Measurements from ENCODE around the gene CBX2. TPM values are rescaled to one million over a fixed set of nuclear protein-coding genes. Genes with fewer than 3 reads are reported as not detected.

CBX2 gene
- total RNA-seq, 1 experiment from 2014 or later: 4.0 TPM

DNA sequence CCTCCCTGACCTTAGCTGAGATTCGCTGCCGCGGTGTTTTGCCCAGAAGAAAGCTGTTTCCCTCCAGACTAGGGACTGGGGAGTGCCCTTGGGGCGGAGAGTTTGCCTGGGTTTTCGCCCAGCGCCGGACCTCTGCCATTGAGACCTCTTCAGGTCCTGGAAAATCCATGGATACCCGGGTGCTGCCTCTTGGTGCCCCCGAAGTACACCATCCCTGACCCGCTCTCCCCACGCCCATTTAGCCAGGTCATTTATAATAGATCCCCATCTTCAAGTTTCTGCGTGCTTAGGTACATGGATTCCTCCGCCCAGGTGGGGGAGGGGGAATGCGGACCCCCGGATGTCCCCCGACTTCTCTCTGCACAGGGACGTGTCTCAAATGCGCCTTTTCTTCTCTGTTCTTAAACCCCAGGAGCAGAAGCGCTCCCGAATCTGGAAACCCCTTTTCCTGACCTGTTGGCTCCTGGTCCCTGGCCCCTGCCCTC, 34.0 kb downstream of the CBX2 start:
- no peak for DNase-seq (ENCODE audit: low read depth)

DNA sequence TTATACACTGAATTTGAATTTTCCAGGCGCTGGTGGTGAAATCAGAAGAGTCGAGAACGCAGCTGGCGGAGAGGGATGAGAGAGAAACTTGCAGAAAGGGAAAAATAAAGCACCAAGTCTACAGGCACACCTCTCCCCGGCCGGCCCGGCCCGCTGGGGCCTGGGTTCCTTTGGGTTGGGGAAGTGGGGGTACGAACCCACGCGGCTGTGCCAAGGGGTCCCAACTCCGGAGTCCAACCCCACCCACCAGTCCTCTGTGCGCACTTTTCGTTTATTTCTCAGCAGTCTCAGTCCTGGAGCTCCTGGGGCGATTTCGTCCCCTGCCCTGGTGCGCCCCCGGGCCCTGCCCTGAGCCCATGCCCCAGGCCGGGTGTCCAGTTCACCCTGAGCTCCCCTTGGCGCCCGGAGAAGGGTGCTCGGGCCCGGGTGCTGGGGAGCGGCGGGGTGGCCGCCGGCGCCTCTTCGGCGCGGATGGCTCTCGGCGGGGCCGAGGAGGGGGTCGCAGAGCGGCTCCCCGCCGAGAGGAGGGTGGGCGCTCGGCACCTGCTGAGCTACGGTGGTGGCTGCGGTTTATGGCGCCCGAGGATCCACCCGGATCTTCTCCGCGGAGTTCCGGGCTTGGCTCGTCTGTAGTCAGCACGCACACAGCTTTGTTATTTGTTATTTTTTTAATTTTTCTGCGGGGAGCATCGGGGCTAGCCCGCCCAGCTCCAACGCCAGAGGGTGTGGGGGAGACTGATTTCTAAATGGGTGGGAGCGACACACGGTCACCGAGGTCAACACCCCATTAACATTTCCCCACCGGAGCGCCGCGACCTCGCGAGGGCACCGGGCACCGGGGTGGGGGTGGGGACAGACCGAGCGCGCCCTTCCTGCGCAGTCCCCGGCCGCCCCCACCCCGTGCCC, 34.7 kb downstream of the CBX2 start:
- DNase-seq (ENCODE audit: low read depth): no peak

DNA sequence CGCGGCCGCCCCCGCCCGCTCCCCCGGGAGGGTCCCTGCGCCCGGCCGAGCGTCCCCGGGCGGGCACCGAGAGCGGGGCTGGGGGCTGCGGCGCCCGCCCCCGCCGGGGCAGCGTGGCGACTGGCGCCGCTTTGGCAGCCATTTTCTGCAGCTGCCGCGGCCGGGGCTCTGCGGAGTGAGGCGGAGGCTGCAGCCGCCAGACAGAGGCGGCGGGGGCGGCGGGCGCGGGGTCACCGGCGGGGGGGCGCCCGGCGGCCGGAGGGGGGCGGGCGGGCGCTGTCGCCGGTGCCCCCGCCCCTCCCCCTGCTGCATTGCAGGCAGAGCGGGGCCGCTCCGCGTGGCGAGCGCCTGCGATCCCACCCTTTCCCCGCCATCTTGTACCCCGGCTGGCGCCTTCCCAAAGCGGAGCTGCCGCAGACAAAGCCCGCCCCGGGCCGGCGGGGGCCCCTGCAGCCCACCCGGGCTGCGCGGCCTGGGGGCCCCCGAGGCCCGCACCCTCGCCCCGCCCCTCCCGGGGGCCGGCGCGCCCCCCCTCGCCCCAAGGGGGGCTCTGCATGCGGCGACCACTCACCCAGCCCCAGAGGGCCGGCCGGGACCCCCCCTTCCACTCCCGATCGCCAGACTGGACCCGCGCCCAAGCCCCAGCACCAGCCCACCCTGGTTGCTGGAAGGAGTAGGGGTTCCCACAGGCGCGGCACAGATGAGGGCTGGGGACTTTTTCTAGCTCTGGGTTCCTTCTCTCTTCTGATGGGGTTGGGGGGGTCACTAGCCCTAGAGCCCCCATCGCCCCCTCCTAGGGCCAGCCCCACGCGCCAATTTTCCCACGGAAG, 35.6 kb downstream of the CBX2 start:
- no peak for DNase-seq (ENCODE audit: low read depth)

DNA sequence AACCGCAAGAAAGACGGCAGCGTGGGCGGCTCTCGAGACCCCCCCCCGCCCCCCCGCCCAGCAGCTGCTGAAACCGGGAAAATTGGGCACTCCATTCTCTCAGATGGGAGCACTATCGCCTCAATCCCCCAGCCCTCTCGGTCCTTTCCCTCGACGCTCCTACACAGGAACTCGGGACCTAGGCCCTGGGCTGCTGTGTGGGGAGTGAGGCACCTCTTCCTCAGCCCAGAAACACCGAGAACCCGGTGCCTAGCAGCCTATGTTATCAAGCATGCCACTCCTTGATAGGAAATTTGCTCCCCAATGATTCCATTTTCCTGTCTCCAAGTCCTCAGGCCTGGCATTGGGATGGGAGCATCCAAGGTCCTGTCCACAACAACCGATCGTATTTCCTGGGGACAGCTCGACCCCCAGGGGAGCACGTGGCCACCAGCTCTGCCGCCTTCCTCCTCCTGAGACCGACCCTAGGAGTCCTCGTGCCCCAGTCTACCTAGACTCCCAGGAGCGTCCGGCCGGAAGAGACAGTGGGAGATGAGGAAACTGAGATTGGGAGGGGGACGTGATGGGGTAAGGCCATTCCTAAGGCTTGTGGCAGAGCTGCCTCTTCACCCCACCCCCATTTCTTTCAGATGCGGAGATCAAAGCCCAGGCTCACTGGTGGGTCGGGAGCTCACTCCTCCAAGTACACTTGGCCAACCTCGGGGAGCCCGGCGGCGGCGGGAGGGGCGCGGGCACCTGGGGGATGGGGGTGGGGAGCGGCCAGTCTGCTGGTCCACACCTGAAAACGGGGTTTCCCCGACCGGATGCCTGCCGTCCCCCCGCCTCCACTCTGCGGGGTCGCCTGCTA, 36.4 kb downstream of the CBX2 start:
- no peak for DNase-seq (ENCODE audit: low read depth)

DNA sequence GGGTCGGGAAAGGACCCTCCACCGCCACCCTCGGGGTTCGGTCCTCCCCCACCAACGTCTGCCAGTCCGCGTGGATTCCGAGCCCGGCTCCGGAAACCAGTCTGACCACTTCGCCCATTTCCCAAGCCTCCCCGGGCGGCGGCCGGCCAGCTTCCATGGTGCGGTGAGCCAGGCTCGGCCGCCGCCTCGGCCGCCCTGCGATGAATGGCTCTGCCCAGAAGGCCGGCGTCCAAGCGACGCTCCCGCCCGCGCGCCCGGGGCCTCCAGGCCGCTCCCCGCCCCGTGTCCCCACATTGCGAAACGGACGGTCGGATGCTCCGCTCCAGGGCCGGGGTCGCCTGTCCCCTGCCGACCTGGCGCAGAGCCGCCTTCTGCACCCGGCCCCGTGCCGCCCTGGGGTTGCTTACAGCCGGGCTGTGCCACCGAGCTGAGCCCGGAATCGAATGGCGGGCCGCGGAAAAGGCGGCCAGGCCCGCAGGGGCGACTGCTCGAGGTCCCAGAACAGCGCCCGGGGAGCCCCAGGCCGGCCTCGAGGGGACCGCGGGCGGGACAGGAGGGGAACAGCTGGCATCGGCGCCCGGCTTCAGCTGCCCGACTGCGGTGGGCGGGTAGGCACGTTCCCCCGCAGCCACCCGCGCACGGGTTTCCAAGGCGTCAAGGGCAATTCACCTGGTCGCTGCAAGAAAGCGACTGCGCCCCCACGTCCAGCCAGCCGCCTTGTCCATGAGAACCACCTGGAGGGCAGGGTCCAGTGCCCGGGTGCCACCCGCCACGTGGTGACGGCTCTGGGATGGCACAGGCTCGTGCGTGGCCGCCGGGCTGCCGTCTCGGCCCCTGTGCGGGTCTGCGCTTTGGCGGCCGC, 37.3 kb downstream of the CBX2 start:
- no peak for DNase-seq (ENCODE audit: low read depth)

DNA sequence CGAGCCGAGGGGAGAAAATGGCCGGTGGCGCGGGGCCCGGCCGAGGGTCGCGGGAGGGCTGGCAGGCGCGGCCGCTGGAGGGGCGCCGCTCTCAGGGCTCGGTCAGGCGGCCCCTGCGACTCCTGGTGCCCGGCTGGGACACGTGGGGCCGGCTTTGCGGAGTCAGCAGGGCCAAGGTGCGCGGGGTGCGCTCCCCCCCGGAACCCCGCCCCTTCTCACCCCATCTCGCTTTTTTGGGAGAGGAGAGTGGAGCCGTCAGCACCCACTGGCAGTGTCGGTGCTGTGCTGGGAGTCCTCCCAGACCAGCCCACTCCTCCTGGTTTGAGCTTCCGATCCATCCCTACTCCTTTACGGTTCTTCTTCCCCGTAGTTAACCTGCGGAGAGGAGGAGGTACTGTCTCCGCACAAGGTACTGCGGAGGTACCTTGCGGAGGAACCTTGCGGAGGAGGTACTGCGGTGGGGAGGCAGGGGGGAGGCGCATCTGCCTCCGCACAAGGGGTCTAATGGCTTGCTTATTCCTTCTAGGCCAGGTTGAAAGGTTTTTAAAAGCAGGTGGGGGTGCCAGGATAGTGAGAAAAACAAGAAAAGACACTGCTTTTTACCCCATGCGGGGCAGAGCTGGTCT, 38.0 kb downstream of the CBX2 start:
- no peak for DNase-seq (ENCODE audit: low read depth)

DNA sequence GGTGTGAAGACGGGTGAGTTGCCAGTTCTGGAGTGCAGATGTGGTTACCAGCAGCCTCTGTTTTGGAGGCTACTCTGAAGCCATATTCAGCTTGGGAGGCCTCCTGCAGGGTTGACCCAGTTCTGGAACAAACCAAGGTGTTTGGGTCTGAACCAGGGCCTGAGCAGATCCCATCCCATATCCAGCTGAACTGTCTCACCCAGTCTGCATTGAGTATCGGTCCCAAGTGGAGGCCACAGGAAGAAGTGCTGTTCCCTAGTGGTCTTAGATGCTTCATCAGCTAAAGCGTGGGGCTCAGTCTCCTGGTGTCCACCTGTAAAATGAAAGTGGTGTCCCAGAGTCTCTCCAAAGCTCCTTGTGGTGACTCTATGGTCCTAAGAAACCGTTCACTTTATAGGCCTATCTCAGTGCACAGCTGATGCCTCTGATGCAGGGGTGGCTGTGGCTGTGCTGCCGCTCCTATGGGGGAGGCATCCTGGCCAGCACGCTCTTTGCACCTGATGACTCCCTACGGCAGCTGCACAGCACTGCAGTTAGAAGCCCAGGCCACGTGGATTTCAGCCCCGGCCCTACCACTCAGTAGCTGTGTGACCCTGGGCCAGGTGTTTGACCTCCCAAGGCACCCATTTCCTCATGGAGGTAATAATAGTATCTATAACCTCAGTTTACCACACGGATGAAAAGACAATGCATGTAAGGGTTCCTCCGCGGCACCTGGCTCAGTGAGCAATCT, 40.2 kb downstream of the CBX2 start:
- DNase-seq (ENCODE audit: low read depth): no peak

DNA sequence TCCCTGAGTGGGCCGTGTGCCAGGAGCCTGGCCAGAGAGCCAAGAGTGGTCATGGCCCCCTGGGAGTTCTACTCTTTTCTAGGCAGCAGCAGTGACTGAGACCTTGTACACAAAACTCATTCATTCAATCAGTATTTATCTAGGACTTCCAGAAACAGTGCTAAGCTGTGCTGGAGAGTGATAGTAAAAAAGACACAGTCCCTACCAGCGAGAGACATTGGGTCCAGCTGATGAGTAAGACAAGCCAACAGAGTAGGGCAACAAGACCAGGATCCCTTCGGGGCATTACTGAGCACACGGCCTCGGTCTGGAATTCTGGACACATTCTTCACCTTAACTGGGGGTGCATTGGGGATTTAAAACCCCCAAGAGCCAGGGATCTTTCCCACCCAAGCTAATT, 41.1 kb downstream of the CBX2 start:
- DNase-seq (ENCODE audit: low read depth): no peak

DNA sequence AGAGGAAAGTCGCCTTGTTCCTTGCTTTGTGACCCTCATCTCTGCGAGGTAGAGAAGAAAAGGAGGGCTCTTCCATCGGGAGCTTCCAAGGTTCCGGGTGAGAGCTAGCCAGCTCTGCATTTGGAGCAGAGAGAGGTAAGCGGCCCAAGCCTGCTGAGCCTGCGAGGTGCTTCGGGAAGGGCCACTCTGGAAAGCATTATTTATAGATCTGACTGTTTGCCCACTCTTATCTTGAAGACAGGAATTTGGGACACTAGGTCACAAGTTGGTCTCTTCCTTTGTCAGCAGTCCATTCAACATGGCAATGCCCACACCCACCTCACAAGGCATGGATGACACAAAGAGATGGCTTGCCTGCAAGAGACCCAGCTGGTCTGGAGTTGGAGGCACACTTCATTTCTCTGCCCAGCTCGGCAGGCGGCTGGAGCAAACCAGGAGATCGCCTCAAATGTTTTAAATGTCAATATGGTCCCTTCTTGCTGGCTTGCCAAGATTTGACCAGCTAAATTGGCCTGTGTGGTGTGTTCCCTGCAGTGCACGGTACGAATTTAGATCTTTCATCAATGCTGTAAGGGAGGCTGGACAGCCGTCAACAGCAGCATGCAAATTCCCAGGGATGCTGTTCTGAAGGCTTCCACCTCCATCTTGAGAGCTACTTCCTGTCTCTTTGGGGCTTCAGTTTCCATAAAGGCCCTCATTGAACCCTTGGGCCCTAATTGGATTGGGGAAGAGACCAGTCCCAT, 41.8 kb downstream of the CBX2 start:
- DNase-seq (ENCODE audit: low read depth): no peak

DNA sequence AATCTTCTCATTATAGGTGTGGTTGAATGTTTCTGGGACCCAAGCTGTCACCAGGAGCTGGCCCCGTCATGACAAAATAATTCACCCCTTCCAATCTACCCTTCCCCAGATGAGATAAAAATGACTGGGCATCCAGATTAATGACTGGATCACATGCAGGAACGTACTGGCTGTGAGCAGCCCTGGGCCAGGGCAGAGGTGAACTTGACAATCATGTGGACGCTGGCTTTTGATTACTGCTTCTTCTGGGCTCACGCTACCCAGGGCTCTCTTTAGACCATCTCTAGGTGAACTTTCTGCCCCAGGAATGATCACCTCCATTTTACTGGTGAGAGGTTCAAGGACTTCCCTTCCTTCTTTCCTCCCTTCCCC, 43.0 kb downstream of the CBX2 start:
- DNase-seq (ENCODE audit: low read depth): no peak

DNA sequence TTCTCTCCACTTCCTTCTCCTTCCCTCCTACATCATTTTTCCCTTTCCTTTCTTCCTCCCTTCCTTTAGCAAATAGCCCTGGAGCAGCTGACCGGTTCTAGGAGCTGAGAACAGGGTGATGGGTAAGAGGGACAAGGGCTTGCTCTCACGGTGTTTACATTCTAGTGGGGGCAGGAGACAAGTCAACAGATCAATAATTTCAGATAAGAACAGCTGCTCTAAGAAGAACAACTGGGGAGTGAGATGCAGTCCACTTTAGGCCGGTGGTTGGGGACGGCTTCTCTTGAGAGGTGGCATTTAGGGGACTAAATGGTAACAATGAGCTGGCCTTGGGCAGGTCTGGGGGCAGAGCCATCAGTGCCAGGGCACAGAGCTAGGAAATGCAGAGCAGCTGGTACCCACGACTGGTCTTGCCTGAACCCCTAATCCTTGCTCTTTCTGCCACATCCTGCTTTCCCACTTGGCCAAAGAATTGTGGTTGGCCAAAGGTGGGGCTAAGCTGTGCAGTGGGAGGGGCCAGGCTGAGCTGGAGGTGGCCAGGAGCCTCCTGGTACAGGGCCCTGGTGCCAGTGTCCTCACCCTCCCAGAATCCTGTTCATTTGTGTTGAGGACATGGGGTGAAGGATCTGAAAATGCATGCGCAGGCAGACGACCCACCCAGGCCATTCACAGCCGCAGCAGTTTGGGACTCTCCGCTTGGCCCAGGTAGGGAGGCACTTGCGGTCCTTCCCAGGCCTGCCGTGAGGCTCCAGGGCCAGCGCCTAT, 43.6 kb downstream of the CBX2 start:
- DNase-seq (ENCODE audit: low read depth): no peak

DNA sequence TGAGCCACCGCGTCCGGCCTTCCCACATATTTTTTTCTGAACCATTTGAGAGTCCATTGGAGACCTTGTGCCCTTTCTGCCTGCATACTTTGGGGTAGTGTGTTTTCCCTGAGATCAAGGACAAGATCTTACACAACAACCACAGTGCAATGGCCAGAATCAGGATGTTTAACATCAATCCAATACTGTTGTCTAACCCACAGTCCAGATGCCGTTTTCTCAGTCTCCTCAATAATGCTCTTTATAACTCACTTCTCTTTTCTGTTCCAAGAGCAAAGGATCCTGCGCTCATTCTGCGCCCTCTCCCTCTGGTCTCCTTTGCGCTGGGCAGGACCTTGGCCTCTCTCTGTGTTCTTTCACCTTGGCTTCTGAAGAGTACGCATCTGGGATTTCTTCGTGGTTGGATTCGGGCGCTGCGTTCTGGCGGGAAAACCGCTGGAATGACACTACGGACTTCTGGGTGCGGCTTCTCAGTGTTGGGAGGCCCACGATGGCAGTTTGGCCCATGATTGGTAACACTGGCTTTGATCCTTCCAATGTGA, 44.7 kb downstream of the CBX2 start:
- no peak for DNase-seq (ENCODE audit: low read depth)

DNA sequence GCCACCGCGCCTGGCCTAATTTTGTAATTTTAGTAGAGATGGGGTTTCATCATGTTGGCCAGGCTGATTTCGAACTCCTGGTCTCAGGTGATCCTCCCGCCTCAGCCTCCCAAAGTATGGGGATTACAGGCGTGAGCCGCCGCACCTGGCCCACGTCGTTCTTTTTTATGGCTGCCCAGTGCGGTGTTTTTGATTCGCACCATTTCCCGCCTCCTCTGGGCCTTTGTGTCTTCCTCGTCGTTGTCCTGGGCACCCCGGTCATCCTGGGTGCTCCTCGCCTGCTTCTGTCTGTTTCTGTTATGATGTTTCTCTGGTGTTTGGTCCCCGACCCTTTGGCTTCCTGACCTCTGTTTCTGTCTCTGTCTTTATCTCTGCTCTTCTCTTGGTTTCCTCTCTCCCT, 46.3 kb downstream of the CBX2 start:
- no peak for DNase-seq (ENCODE audit: low read depth)

DNA sequence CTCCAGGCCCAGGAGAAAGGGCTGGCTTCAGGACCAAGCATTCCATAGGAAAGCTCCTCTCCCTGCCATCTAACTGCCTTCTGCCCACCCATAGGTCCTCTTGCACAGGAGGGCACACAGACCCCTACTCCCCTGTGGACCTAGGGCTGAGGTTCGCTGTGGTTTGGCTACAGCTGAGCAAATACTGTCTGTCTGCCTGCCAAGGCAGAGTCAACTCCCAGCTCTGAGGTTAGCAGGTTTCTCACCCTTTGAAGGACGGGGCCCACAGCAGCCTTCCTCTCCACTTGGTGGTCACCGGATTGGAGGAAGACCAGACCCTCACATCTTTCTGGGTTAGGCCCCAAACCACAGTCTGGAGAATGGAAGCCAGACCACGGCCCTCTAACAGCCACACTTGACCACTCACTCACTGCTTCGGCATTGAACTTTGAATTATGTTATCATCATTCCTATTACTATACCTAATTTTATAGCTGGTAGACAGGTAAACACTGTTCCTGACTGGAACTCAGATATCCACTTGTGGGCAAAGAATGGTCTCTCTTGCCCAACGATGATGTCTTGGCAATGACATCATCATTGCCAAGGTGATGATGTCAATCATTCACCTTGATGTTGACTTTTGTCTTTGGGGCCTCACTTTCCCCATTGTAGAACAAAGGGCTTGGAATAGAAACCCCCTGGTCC, 47.1 kb downstream of the CBX2 start:
- DNase-seq (ENCODE audit: low read depth): no peak

DNA sequence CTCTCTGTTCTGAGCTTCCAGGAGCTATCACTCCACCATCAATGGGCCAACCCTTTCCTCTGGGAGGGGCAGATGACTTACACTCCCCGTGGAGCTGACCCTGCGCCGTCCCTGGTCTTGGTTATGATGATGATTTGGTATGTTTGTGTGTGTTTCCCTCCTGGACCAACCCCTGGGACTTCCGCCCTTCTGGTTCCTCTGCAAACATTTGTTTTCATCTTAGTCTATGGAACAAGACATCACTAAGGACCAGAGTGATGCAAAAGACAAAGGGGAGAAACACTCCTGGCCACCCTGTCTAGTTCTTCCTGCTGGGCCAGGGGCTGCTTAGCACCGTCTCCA, 47.6 kb downstream of the CBX2 start:
- no peak for DNase-seq (ENCODE audit: low read depth)

DNA sequence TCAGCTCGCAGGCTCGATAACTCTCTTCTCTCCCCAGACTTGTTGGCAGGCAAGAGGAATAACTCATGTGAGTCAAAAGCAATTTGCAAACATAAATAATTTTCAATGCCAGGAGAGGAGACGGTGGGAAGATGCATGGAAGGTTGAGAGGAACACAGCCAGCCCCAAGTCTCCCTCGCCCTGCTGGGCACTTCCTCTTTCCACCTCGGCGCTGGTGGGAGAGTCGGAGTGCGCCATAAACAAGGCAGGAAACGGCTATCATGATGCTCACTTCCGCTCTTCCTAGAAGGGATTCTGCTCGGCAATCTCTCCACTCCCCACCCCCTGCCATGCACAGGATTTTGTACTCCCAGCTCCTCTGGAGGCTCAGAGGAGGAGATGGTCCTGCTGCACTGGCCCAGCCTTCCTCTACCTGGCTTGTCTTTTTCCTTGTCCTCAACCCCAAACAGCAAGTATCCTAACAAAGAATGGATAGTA, 48.3 kb downstream of the CBX2 start:
- no peak for DNase-seq (ENCODE audit: low read depth)

DNA sequence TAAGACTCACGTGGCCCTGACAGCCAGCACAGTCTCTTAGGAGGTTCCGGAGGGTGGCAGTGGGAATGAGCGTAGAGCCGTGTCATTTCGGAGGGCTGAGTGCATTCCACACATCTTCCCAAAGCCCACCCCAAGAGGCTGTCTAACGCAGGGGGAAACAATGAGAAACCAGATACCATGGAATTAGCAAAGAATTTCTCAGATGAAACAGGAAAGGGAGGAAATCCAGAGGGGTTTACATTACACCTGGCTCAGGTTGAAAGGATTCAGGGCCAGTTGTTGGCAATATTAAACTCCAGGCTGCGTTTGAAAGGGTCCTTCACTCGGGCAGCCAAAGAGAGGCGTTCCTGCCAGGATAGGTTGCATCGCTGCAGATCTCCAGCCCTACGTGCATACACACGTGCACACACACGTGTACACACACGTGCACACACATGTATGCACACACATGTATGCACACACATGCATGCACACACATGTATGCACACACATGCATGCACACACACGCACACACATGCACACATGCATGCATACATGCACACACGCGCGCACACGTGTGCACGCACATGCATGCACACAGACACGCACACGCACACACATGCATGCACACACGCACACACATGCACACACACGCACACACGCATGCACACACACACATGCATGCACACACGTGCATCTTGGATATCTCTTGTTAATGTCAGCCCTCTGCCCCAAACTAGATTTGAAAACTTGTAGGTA, 49.1 kb downstream of the CBX2 start:
- DNase-seq (ENCODE audit: low read depth): no peak

Measured in M059J (cell line).